ENCODE data around the gene SLC35G3.

SLC35G3 gene

GRCh38 chr17:35166526-35166925 is 27.7 kb downstream of the SLC35G3 start:
- no peak for DNase-seq (ENCODE audit: extremely low read depth, low read depth)
- TF ChIP-seq CTCF (IDR thresholded peaks at IDR 0.05; ENCODE audit: low read depth, low read length, missing control alignments) = no peak
- no peak overlapping the region for H3K4me3 ChIP-seq (replicated peaks; ENCODE audit: low read depth, low read length)

- no peak for TF ChIP-seq CTCF (IDR thresholded peaks at IDR 0.05; ENCODE audit: low read depth, low read length, missing control alignments)
- no peak overlapping the region for H3K4me3 ChIP-seq (replicated peaks; ENCODE audit: low read depth, low read length)
- no peak for DNase-seq (ENCODE audit: extremely low read depth, low read depth)
Measured at GRCh38 chr17:35164716-35165115, 29.5 kb downstream of the SLC35G3 start.

GRCh38 chr17:35163886-35164285 is 30.3 kb downstream of the SLC35G3 start:
- H3K4me3 ChIP-seq (replicated peaks; ENCODE audit: low read depth, low read length) = no peak overlapping the region
- TF ChIP-seq CTCF (IDR thresholded peaks at IDR 0.05; ENCODE audit: low read depth, low read length, missing control alignments) = no peak
- DNase-seq (ENCODE audit: extremely low read depth, low read depth) = no peak

GRCh38 chr17:35162755-35163154 is 31.4 kb downstream of the SLC35G3 start:
- no peak for TF ChIP-seq CTCF (IDR thresholded peaks at IDR 0.05; ENCODE audit: low read depth, low read length, missing control alignments)
- DNase-seq (ENCODE audit: extremely low read depth, low read depth) = no peak

GRCh38 chr17:35161281-35161761 is 32.9 kb downstream of the SLC35G3 start:
- H3K4me3 ChIP-seq (replicated peaks; ENCODE audit: low read depth, low read length) = no peak overlapping the region
- TF ChIP-seq CTCF (IDR thresholded peaks at IDR 0.05; ENCODE audit: low read depth, low read length, missing control alignments) = no peak
- no peak for DNase-seq (ENCODE audit: extremely low read depth, low read depth)

More at GRCh38 chr17:35162755-35163154, 31.4 kb downstream of the SLC35G3 start:
- no peak overlapping the region for H3K4me3 ChIP-seq (replicated peaks; ENCODE audit: low read depth, low read length)

- no peak overlapping the region for H3K4me3 ChIP-seq (replicated peaks; ENCODE audit: low read depth, low read length)
- TF ChIP-seq CTCF (IDR thresholded peaks at IDR 0.05; ENCODE audit: low read depth, low read length, missing control alignments) = no peak
- DNase-seq (ENCODE audit: extremely low read depth, low read depth) = no peak
Measured at GRCh38 chr17:35160354-35161201, 33.6 kb downstream of the SLC35G3 start.

All from HFF-Myc (cell line).